Stimulated activated CD4-positive, alpha-beta T cell treated with anti-CD3 and anti-CD28 coated beads, Interleukin-1b, Interleukin-23, amount 100 ng/mL, for 1 hour (primary cell): ENCODE data around the gene PPARG.
"Not testable (repeated sequence)": the region's sequence is repeated elsewhere in the genome, so short reads cannot be mapped to it uniquely, and the experiment has no call there.

Source experiments
- DNase-seq, 2 donors: peaks; one replicate each; pipeline ENCODE4 v3.0.0-alpha.2; 2020; ENCODE audit warnings: low read depth in 2 of 2

Gene PPARG

GRCh38 chr3:12379640-12380429, 91.0 kb downstream of the PPARG start:
- no peak for DNase-seq

- DNase-seq, result no peak
These were observed 91.6 kb downstream of the PPARG start for GRCh38 chr3:12380461-12380860.

- no peak for DNase-seq
These were observed 92.3 kb downstream of the PPARG start for GRCh38 chr3:12381199-12381598.

- DNase-seq, result no peak
These were observed 94.3 kb downstream of the PPARG start for GRCh38 chr3:12383218-12383617.

- DNase-seq, result no peak
These were observed 95.8 kb downstream of the PPARG start for GRCh38 chr3:12384451-12385233.

- DNase-seq, result not testable (repeated sequence)
These were observed 97.8 kb downstream of the PPARG start for GRCh38 chr3:12386514-12387291.

- DNase-seq, result no peak
These were observed 99.3 kb downstream of the PPARG start for GRCh38 chr3:12388185-12388584.

- no peak for DNase-seq
These were observed 103.4 kb downstream of the PPARG start for GRCh38 chr3:12392101-12392878.

GRCh38 chr3:12393894-12394293, 105.0 kb downstream of the PPARG start:
- DNase-seq, result no peak

GRCh38 chr3:12394569-12395271, 105.8 kb downstream of the PPARG start:
- no peak for DNase-seq

- no peak for DNase-seq
These were observed 106.6 kb downstream of the PPARG start for GRCh38 chr3:12395349-12396012.

GRCh38 chr3:12396471-12396870, 107.6 kb downstream of the PPARG start:
- no peak for DNase-seq

GRCh38 chr3:12399226-12399625, 110.4 kb downstream of the PPARG start:
- no peak for DNase-seq

GRCh38 chr3:12400616-12401194, 111.8 kb downstream of the PPARG start:
- no peak for DNase-seq

- DNase-seq, result no peak
These were observed 112.3 kb downstream of the PPARG start for GRCh38 chr3:12401208-12401607.

GRCh38 chr3:12405432-12406272, 116.8 kb downstream of the PPARG start:
- DNase-seq, result no peak

- no peak for DNase-seq
These were observed 120.3 kb downstream of the PPARG start for GRCh38 chr3:12408984-12409683.
